CD4-positive, alpha-beta T cell (primary cell): ENCODE results near the gene SPINK6. TPM values are rescaled to one million over a fixed set of nuclear protein-coding genes. Genes with fewer than 3 reads are reported as not detected.

ENCODE experiments used
- ATAC-seq: fragments of 200-7000 bp; cut with Tn5 transposase; one replicate; pipeline ENCODE4 v1.10.0; 2022; ENCODE audit warnings: mild to moderate bottlenecking; ENCODE audit not compliant: poor library complexity
- CTCF ChIA-PET: fragments of 350-600 bp; sonication (Branson Sonifier 250); formaldehyde crosslinking; loops from one replicate; lab custom pipeline; 2021; ENCODE audit warnings: antibody characterized with exemption, inconsistent platforms; lab: Charles Lee
- POLR2A ChIA-PET: fragments of 350-600 bp; sonication (Branson Sonifier 250); formaldehyde crosslinking; loops from one replicate; lab custom pipeline; 2021; ENCODE audit warnings: antibody characterized with exemption, inconsistent platforms; lab: Charles Lee
- DNase-seq, 14 experiments: peaks; one replicate each; pipeline ENCODE4 v3.0.0-alpha.2; 2013 to 2020; ENCODE audit warnings: mixed read lengths in 2 of 14
- H3K27ac ChIP-seq, 2 donors: one replicate each; pipeline versions ENCODE4 v1.5.1 to v1.7.0; 2013; ENCODE audit warnings: low read length in 2 of 2, low read depth in 1 of 2, mild to moderate bottlenecking in 1 of 2
- H3K27me3 ChIP-seq, 2 experiments: 1 replicate in 1 of 2; 2 replicates in 1 of 2; pipeline versions ENCODE4 v1.6.1 to v1.7.0; 2013; ENCODE audit warnings: low read length in 2 of 2, control low read depth in 1 of 2, mild to moderate bottlenecking in 1 of 2, moderate library complexity in 1 of 2; ENCODE audit not compliant: insufficient read depth in 2 of 2, control insufficient read depth in 1 of 2
- H3K36me3 ChIP-seq: one replicate; pipeline ENCODE4 v1.6.1; 2013; ENCODE audit warnings: low read length, control low read depth; ENCODE audit not compliant: insufficient read depth
- H3K4me1 ChIP-seq: one replicate; pipeline ENCODE4 v1.6.1; 2013; ENCODE audit warnings: low read length, control low read depth; ENCODE audit not compliant: insufficient read depth
- H3K4me3 ChIP-seq: one replicate; pipeline ENCODE4 v1.5.1; 2013; ENCODE audit warnings: mild to moderate bottlenecking, low read length, moderate library complexity
- H3K9me3 ChIP-seq, 2 experiments: 1 replicate in 1 of 2; 2 replicates in 1 of 2; pipeline versions ENCODE4 v1.6.1 to v1.7.0; 2013; ENCODE audit warnings: low read length in 2 of 2, mild to moderate bottlenecking in 2 of 2, control low read depth in 1 of 2, moderate library complexity in 1 of 2; ENCODE audit not compliant: control insufficient read depth in 1 of 2, insufficient read depth in 1 of 2
- H3K27ac Mint-ChIP-seq: one replicate; pipeline ENCODE4 v1.8.0; 2020; ENCODE audit warnings: mixed read lengths
- H3K27me3 Mint-ChIP-seq: one replicate; pipeline ENCODE4 v1.8.0; 2021; ENCODE audit warnings: mixed read lengths
- H3K36me3 Mint-ChIP-seq: one replicate; pipeline ENCODE4 v1.8.0; 2021; ENCODE audit warnings: low read depth, mixed read lengths
- H3K4me1 Mint-ChIP-seq: one replicate; pipeline ENCODE4 v1.8.0; 2021; ENCODE audit warnings: low read depth, mixed read lengths
- H3K4me3 Mint-ChIP-seq: one replicate; pipeline ENCODE4 v1.8.0; 2020; ENCODE audit warnings: mild to moderate bottlenecking, mixed read lengths
- H3K9me3 Mint-ChIP-seq: one replicate; pipeline ENCODE4 v1.8.0; 2020; ENCODE audit warnings: mixed read lengths
- intact Hi-C, 2 experiments: fragments of 100-400 bp; cut with DNase I in 1 of 2; cut with micrococcal nuclease in 1 of 2; formaldehyde crosslinking; loops; one replicate each; pipeline versions ENCODE4 v1.15.1 to v1.9.0; 2023 to 2025; cut with DNase I, micrococcal nuclease
- total RNA-seq, 174 experiments: library from RNA in 2 of 174; stranded (reverse) in 2 of 174; gene quantifications; one replicate each; pipeline ENCODE4 v1.2.3 and lab custom pipeline; 2021 to 2026
- TF ChIP-seq, protein P1 (sequence below): fragments of 200-600 bp; IDR thresholded peaks from one replicate; pipeline ENCODE4 v1.8.0; 2022; ENCODE audit warnings: antibody characterized with exemption, mild to moderate bottlenecking

Gene SPINK6
- total RNA-seq, 2 experiments from 2014 or later: not detected

DNA sequence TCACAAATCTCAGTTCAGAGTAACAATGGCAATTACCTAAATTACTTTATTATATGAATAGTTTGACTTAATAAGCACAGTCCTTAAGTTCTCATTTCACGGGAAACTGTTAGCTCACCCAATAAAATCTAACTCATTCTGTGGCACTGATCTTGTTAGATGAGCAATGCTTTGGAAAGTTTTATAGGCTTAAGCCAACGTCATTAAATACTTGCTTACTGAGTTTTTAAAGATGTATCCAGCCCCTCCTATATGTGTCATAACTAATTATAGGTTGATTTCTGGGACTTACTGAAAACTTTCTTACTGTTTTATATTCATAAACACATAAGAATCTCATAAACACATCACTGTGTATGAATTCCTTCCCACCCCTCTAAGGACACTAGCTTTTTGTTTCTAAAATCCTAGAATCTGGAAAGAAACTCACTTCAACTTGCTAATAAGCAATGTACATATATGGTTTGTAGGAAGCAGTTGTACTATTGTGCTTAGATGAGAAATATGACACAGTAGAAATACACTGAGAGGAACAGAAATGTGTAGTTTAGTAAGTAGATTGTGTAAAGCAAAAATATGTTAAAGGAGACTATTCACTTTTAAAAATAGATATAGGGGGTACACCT is 21.4 kb downstream of the SPINK6 start:
- Histone ChIP-seq H3K27ac (no peak overlapping the region), H3K9me3 (no peaks in the 10 kb centered on the region), H3K36me3 (no peaks in the 10 kb centered on the region), H3K27me3 (peaks cover 0 to 7% of the 10 kb centered on the region in 2 experiments), H3K4me3 (no peak overlapping the region), H3K4me1 (no peaks in the 10 kb centered on the region)
- ATAC-seq (no peak), DNase-seq (no peak)
- intact Hi-C loops: no loop called here
- Mint-ChIP-seq H3K9me3 (no peaks in the 10 kb centered on the region), H3K27ac (no peak overlapping the region), H3K36me3 (no peaks in the 10 kb centered on the region), H3K4me3 (no peak overlapping the region), H3K27me3 (peaks cover 21% of the 10 kb centered on the region), H3K4me1 (no peaks in the 10 kb centered on the region)
- TF ChIP-seq, protein P1, sequence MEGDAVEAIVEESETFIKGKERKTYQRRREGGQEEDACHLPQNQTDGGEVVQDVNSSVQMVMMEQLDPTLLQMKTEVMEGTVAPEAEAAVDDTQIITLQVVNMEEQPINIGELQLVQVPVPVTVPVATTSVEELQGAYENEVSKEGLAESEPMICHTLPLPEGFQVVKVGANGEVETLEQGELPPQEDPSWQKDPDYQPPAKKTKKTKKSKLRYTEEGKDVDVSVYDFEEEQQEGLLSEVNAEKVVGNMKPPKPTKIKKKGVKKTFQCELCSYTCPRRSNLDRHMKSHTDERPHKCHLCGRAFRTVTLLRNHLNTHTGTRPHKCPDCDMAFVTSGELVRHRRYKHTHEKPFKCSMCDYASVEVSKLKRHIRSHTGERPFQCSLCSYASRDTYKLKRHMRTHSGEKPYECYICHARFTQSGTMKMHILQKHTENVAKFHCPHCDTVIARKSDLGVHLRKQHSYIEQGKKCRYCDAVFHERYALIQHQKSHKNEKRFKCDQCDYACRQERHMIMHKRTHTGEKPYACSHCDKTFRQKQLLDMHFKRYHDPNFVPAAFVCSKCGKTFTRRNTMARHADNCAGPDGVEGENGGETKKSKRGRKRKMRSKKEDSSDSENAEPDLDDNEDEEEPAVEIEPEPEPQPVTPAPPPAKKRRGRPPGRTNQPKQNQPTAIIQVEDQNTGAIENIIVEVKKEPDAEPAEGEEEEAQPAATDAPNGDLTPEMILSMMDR: no peak
- POLR2A ChIA-PET: no interaction called here
- CTCF ChIA-PET: interaction anchor here (0.6 kb wide), 1 partner anchor 47 kb away, joined by 3 read pairs; no protein-coding TSS in a partner anchor

DNA sequence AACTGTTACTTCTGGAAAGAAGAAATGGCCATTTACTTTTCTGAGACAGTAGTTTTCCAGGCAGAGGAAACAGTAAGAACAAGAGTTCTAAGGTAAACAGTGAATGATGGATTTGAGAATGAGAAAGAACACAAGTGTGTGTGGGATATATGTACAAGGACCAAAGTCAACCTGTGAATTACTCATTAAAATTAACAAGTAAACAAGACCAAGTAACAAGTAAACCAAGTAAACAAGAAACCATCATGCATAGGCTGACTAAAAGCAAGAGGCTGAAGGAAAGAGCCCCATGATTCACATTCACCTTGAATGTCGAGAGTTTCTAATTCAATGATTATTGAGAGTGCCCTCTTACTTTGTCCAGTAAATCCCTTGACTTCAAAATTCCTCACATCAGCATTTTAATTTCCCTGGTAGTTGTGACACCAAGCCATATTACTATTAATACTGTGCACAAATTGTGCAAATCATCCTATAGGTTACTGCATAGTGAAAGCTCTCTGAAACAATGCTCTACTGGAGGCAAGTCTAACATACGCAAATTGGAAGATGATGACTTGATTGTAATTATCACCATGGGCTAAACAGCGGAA is 25.6 kb downstream of the SPINK6 start:
- intact Hi-C loops: no loop called here
- Mint-ChIP-seq H3K27me3 (peaks cover 17% of the 10 kb centered on the region), H3K4me3 (no peak overlapping the region), H3K9me3 (no peaks in the 10 kb centered on the region), H3K27ac (no peak overlapping the region), H3K36me3 (no peaks in the 10 kb centered on the region), H3K4me1 (no peaks in the 10 kb centered on the region)
- CTCF ChIA-PET: no interaction called here
- ATAC-seq (no peak), DNase-seq (no peak)
- Histone ChIP-seq H3K4me3 (no peak overlapping the region), H3K4me1 (no peaks in the 10 kb centered on the region), H3K9me3 (no peaks in the 10 kb centered on the region), H3K27me3 (peaks cover 0 to 7% of the 10 kb centered on the region in 2 experiments), H3K36me3 (no peaks in the 10 kb centered on the region), H3K27ac (no peak overlapping the region)
- POLR2A ChIA-PET: no interaction called here
- TF ChIP-seq, protein P1: no peak

DNA sequence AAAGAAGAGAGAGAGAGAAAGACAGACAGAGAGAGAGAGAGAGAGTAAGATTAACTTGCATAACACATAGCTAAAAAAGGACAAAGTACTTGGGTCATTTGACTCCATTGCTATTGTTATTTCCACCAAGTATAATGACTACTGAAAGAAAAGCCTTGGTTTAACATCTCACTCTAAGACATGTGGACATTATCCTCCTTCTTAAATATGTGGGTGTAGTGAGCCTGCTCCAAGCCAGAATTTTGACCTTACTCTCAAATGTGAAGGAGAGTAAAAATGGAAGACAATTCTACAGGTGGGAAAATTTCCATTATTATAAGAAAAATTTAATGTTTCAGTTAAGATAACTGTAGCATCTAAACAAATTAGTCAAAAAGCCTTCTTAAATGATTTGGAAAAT is 27.0 kb downstream of the SPINK6 start:
- DNase-seq: no peak
- no peak for ATAC-seq
- H3K27ac ChIP-seq: no peak overlapping the region
- H3K27ac Mint-ChIP-seq: no peak overlapping the region
- no peaks in the 10 kb centered on the region for H3K36me3 Mint-ChIP-seq
- no peaks in the 10 kb centered on the region for H3K9me3 Mint-ChIP-seq
- H3K4me1 Mint-ChIP-seq: no peaks in the 10 kb centered on the region
- H3K4me3 ChIP-seq: no peak overlapping the region
- POLR2A ChIA-PET: no interaction called here
- peaks cover 0 to 7% of the 10 kb centered on the region in 2 experiments for H3K27me3 ChIP-seq
- no peaks in the 10 kb centered on the region for H3K36me3 ChIP-seq
- CTCF ChIA-PET: interaction anchor here (0.7 kb wide), 1 partner anchor 16 kb away, joined by 3 read pairs; no protein-coding TSS in a partner anchor
- intact Hi-C loops: no loop called here
- no peaks in the 10 kb centered on the region for H3K4me1 ChIP-seq
- TF ChIP-seq, protein P1: no peak
- no peaks in the 10 kb centered on the region for H3K9me3 ChIP-seq
- H3K27me3 Mint-ChIP-seq: peaks cover 17% of the 10 kb centered on the region
- no peak overlapping the region for H3K4me3 Mint-ChIP-seq
